ENCODE measurements around the gene DAW1.

DNA sequence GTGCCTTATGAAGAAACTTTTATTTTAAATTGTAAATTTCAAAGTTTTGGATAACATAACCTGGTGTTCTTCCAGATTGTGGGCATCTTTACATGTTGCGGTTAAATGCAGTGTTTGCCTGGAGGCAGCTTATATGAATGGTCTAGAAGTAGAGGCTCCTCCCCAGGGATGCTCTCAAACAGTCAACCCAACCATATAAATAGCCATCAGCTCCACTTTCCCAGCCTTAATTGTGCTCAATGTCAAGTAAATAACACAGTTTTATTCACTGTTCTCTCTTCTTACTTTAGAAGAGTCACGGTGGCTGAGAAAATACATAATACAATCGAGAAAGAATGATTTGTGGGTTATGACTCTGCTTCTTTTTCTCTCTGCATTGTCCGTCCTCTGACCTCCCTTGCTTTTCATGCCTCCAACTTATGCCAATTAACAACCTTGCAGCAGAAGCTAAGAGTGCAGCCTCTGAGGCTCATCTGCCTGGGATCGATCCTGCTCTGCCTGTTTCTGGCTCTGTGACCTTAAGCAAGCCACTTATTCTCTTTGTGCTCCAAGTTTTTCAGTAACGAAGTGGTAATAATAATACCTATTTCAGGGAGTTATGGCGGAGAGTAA lies 100.3 kb downstream of the DAW1 start:
- no peak for TF ChIP-seq POLR2AphosphoS5 (IDR thresholded peaks at IDR 0.05; ENCODE audit: low read depth, low read length)
- TF ChIP-seq, protein P1, sequence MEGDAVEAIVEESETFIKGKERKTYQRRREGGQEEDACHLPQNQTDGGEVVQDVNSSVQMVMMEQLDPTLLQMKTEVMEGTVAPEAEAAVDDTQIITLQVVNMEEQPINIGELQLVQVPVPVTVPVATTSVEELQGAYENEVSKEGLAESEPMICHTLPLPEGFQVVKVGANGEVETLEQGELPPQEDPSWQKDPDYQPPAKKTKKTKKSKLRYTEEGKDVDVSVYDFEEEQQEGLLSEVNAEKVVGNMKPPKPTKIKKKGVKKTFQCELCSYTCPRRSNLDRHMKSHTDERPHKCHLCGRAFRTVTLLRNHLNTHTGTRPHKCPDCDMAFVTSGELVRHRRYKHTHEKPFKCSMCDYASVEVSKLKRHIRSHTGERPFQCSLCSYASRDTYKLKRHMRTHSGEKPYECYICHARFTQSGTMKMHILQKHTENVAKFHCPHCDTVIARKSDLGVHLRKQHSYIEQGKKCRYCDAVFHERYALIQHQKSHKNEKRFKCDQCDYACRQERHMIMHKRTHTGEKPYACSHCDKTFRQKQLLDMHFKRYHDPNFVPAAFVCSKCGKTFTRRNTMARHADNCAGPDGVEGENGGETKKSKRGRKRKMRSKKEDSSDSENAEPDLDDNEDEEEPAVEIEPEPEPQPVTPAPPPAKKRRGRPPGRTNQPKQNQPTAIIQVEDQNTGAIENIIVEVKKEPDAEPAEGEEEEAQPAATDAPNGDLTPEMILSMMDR (IDR thresholded peaks at IDR 0.05), result no peak
- no peak for TF ChIP-seq RFX5 (IDR thresholded peaks at IDR 0.05; ENCODE audit: low read length)
- no peak for TF ChIP-seq RAD21 (IDR thresholded peaks at IDR 0.05; ENCODE audit: low read length)
- TF ChIP-seq, protein P2, sequence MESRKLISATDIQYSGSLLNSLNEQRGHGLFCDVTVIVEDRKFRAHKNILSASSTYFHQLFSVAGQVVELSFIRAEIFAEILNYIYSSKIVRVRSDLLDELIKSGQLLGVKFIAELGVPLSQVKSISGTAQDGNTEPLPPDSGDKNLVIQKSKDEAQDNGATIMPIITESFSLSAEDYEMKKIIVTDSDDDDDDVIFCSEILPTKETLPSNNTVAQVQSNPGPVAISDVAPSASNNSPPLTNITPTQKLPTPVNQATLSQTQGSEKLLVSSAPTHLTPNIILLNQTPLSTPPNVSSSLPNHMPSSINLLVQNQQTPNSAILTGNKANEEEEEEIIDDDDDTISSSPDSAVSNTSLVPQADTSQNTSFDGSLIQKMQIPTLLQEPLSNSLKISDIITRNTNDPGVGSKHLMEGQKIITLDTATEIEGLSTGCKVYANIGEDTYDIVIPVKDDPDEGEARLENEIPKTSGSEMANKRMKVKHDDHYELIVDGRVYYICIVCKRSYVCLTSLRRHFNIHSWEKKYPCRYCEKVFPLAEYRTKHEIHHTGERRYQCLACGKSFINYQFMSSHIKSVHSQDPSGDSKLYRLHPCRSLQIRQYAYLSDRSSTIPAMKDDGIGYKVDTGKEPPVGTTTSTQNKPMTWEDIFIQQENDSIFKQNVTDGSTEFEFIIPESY (IDR thresholded peaks at IDR 0.05; ENCODE audit: borderline replicate concordance, low read depth), result no peak
- TF ChIP-seq TAF1 (IDR thresholded peaks at IDR 0.05; ENCODE audit: borderline replicate concordance, low read depth, low read length), result no peak
- no peak for TF ChIP-seq GABPA (IDR thresholded peaks at IDR 0.05; ENCODE audit: low read depth)
- TF ChIP-seq, protein P3, sequence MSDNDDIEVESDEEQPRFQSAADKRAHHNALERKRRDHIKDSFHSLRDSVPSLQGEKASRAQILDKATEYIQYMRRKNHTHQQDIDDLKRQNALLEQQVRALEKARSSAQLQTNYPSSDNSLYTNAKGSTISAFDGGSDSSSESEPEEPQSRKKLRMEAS (IDR thresholded peaks at IDR 0.05; ENCODE audit: low read depth), result no peak
- TF ChIP-seq, protein P4, sequence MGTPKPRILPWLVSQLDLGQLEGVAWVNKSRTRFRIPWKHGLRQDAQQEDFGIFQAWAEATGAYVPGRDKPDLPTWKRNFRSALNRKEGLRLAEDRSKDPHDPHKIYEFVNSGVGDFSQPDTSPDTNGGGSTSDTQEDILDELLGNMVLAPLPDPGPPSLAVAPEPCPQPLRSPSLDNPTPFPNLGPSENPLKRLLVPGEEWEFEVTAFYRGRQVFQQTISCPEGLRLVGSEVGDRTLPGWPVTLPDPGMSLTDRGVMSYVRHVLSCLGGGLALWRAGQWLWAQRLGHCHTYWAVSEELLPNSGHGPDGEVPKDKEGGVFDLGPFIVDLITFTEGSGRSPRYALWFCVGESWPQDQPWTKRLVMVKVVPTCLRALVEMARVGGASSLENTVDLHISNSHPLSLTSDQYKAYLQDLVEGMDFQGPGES (IDR thresholded peaks at IDR 0.05; ENCODE audit: low read depth, low read length), result no peak
- TF ChIP-seq, protein P5, sequence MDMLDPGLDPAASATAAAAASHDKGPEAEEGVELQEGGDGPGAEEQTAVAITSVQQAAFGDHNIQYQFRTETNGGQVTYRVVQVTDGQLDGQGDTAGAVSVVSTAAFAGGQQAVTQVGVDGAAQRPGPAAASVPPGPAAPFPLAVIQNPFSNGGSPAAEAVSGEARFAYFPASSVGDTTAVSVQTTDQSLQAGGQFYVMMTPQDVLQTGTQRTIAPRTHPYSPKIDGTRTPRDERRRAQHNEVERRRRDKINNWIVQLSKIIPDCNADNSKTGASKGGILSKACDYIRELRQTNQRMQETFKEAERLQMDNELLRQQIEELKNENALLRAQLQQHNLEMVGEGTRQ (IDR thresholded peaks at IDR 0.05; ENCODE audit: borderline replicate concordance, low read depth, low read length), result no peak
- no peak for TF ChIP-seq YY1 (IDR thresholded peaks at IDR 0.05; ENCODE audit: low read depth)
- no peak for TF ChIP-seq TCF12 (IDR thresholded peaks at IDR 0.05)

All from SK-N-SH (cell line).